Testis (tissue), 3 donors: ENCODE measurements around the gene PHACTR3. TPM values are rescaled to one million over a fixed set of nuclear protein-coding genes. Genes with fewer than 3 reads are reported as not detected.

Experiments
- DNase-seq: peaks from one replicate; pipeline ENCODE4 v3.0.0-alpha.2; 2019
- H3K27ac ChIP-seq, 2 donors: fragments of 200-600 bp; sonication (generic); one replicate each; pipeline ENCODE4 v1.5.1; 2019
- H3K27me3 ChIP-seq: fragments of 200-600 bp; sonication (generic); one replicate; pipeline ENCODE4 v1.5.1; 2019
- H3K36me3 ChIP-seq: fragments of 200-600 bp; sonication (generic); one replicate; pipeline ENCODE4 v1.5.1; 2017; ENCODE audit warnings: low read depth; ENCODE audit errors: missing control alignments
- H3K4me1 ChIP-seq: fragments of 200-600 bp; sonication (generic); one replicate; pipeline ENCODE4 v1.5.1; 2019
- H3K4me3 ChIP-seq, 2 donors: fragments of 200-600 bp; sonication (generic); one replicate each; pipeline ENCODE4 v1.5.1; 2017 to 2019
- H3K9me3 ChIP-seq: fragments of 200-600 bp; sonication (generic); one replicate; pipeline ENCODE4 v1.5.1; 2017
- CTCF ChIP-seq, 3 experiments: fragments of 450-650 bp in 2 of 3; fragments of 200-600 bp in 1 of 3; sonication (generic) in 1 of 3; IDR thresholded peaks; one replicate each; pipeline ENCODE4 v1.5.1; 2016 to 2019; ENCODE audit warnings: antibody characterized with exemption in 3 of 3, mild to moderate bottlenecking in 2 of 3, moderate library complexity in 1 of 3
- POLR2A ChIP-seq: fragments of 450-650 bp; IDR thresholded peaks from one replicate; pipeline ENCODE4 v1.6.1; 2017; ENCODE audit warnings: antibody characterized with exemption, mild to moderate bottlenecking, moderate library complexity
- WGBS, 2 donors: methylation state at CpG; one replicate each; pipeline ENCODE4 v1.1.5; 2018; 5-methylcytosine and 5-hydroxymethylcytosine counted together
- intact Hi-C: fragments of 100-400 bp; cut with DNase I; formaldehyde crosslinking; loops from one replicate; pipeline ENCODE4 v1.15.1; 2023; ENCODE audit warnings: low total_unique reads
- polyA plus RNA-seq: library from polyadenylated mRNA; stranded (reverse); fragments of 350-450 nt; fragmentation: Illumina TruSeq; extraction: RNeasy Lipid Tissue Mini Kit (QIAGEN cat#74804); gene quantifications from one replicate; pipeline ENCODE4 v1.2.3, GENCODE V29; 2014; ENCODE audit warnings: low read depth, low replicate concordance; ENCODE audit not compliant: insufficient read depth
- total RNA-seq, 2 donors: library from RNA; depleted of rRNA; stranded (reverse); fragments of >200 nt; gene quantifications; one replicate each; pipeline ENCODE4 v1.2.3, GENCODE V29; 2016

The PHACTR3 gene
- total and polyA plus RNA-seq, 3 donors from 2014 or later = 0.94 to 1.2 (median 1.1) TPM

GRCh38 chr20:59743767-59744485, 139.6 kb downstream of the PHACTR3 start:
- 87 to 88% methylated on average over 5 to 21 of the region's 21 CpGs for WGBS, 2 donors
- H3K9me3 ChIP-seq = no peaks in the 10 kb centered on the region
- no peak for TF ChIP-seq CTCF (IDR thresholded peaks at IDR 0.05)
- no peak for TF ChIP-seq POLR2A
- no peak overlapping the region for H3K4me3 ChIP-seq
- H3K36me3 ChIP-seq = no peaks in the 10 kb centered on the region
- DNase-seq = no peak
- no peak overlapping the region for H3K27ac ChIP-seq
- intact Hi-C loops = no loop called here
- no peaks in the 10 kb centered on the region for H3K27me3 ChIP-seq
- H3K4me1 ChIP-seq = no peaks in the 10 kb centered on the region

GRCh38 chr20:59744756-59745155, 140.4 kb downstream of the PHACTR3 start:
- intact Hi-C loops = no loop called here
- DNase-seq = no peak
- H3K36me3 ChIP-seq = no peaks in the 10 kb centered on the region
- WGBS, 2 donors = 77 to 87% methylated on average over 11 of the region's 11 CpGs
- no peaks in the 10 kb centered on the region for H3K4me1 ChIP-seq
- no peaks in the 10 kb centered on the region for H3K27me3 ChIP-seq
- no peak overlapping the region for H3K4me3 ChIP-seq
- no peak overlapping the region for H3K27ac ChIP-seq
- TF ChIP-seq CTCF (IDR thresholded peaks at IDR 0.05) = no peak
- no peak for TF ChIP-seq POLR2A
- H3K9me3 ChIP-seq = no peaks in the 10 kb centered on the region

- no peak overlapping the region for H3K27ac ChIP-seq
- H3K4me3 ChIP-seq = no peak overlapping the region
- no peaks in the 10 kb centered on the region for H3K36me3 ChIP-seq
- TF ChIP-seq CTCF (IDR thresholded peaks at IDR 0.05) (no peak), POLR2A (no peak)
- H3K4me1 ChIP-seq = no peaks in the 10 kb centered on the region
- DNase-seq = no peak
- H3K9me3 ChIP-seq = no peaks in the 10 kb centered on the region
- H3K27me3 ChIP-seq = no peaks in the 10 kb centered on the region
- intact Hi-C loops = no loop called here
- 85 to 88% methylated on average over 9 of the region's 9 CpGs for WGBS, 2 donors
Observed at GRCh38 chr20:59745201-59745600, 140.9 kb downstream of the PHACTR3 start.

DNA sequence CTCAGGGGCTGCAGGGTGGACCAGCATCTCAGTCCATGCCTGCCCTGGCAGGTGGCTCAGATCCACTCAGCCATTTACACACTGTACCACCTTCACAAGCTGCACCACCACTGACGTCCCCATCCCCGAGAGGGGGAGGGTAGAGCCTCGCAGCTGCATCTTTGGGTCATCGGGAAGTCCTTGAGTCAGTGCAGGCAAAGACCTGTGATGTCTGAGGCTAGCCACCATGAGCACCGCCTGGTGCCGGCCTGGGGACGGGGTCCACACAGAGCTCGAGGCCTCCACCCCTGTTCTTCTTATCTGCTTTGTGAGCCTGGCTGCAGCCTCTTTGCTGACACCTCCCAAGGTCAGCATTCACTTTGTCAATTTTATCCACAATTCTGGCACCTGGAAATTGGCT, 141.4 kb downstream of the PHACTR3 start:
- WGBS, 2 donors = 83 to 85% methylated on average over 4 to 8 of the region's 8 CpGs

More for the DNA sequence above, 141.4 kb downstream of the PHACTR3 start:
- no peaks in the 10 kb centered on the region for H3K4me1 ChIP-seq
- H3K36me3 ChIP-seq = no peaks in the 10 kb centered on the region
- TF ChIP-seq CTCF (IDR thresholded peaks at IDR 0.05) (no peak), POLR2A (no peak)
- intact Hi-C loops = no loop called here
- H3K27ac ChIP-seq = no peak overlapping the region
- H3K9me3 ChIP-seq = no peaks in the 10 kb centered on the region
- no peak for DNase-seq
- no peak overlapping the region for H3K4me3 ChIP-seq
- H3K27me3 ChIP-seq = no peaks in the 10 kb centered on the region
